Keratinocyte (primary cell): ENCODE data around the gene PIP4P1. TPM values are rescaled to one million over a fixed set of nuclear protein-coding genes. Genes with fewer than 3 reads are reported as not detected.
"Not testable (repeated sequence)": the region's sequence is repeated elsewhere in the genome, so short reads cannot be mapped to it uniquely, and the experiment has no call there.

Experiments
- DNase-seq: peaks from one replicate; pipeline ENCODE4 v3.0.0-alpha.2; 2011; ENCODE audit warnings: low read depth, missing footprints, low spot score
- FAIRE-seq: peaks from 2 replicates; lab custom pipeline; 2011; peaks lifted over from hg19 to GRCh38; lab: Jason Lieb, UNC
- H2AFZ ChIP-seq: 2 replicates; pipeline ENCODE4 v1.6.0; 2012; ENCODE audit warnings: low read length, control low read depth, inconsistent platforms; ENCODE audit not compliant: control insufficient read depth
- H3K27ac ChIP-seq: 2 replicates; pipeline ENCODE4 v1.5.1; 2011; ENCODE audit warnings: low read length; ENCODE audit not compliant: control insufficient read depth, insufficient read depth
- H3K27me3 ChIP-seq: 3 replicates; pipeline ENCODE4 v1.6.0; 2011; ENCODE audit warnings: low read length; ENCODE audit not compliant: control insufficient read depth, insufficient read depth; ENCODE audit errors: extremely low read depth
- H3K36me3 ChIP-seq, 2 experiments: 2 replicates in 1 of 2; 3 replicates in 1 of 2; pipeline ENCODE4 v1.5.1; 2011; ENCODE audit warnings: low read length in 2 of 2, mild to moderate bottlenecking in 1 of 2; ENCODE audit not compliant: control insufficient read depth in 2 of 2, insufficient read depth in 2 of 2; ENCODE audit errors: extremely low read depth in 1 of 2
- H3K4me1 ChIP-seq: 3 replicates; pipeline ENCODE4 v1.5.1; 2011; ENCODE audit warnings: low read length; ENCODE audit not compliant: control insufficient read depth, insufficient read depth; ENCODE audit errors: extremely low read depth
- H3K4me2 ChIP-seq: 3 replicates; pipeline ENCODE4 v1.6.0; 2011; ENCODE audit warnings: low read depth, low read length; ENCODE audit not compliant: control insufficient read depth, insufficient read depth; ENCODE audit errors: extremely low read depth
- H3K4me3 ChIP-seq, 3 experiments: fragments of 200-600 bp in 1 of 3; sonication (generic) in 1 of 3; 2 replicates in 2 of 3; 3 replicates in 1 of 3; pipeline ENCODE4 v1.5.1; 2011 to 2016; ENCODE audit warnings: low read length in 3 of 3, mild to moderate bottlenecking in 3 of 3, control low read depth in 2 of 3, inconsistent platforms in 1 of 3, low read depth in 1 of 3, mixed read lengths in 1 of 3, mixed run types in 1 of 3, moderate library complexity in 1 of 3; ENCODE audit not compliant: control insufficient read depth in 2 of 3, insufficient read depth in 2 of 3; ENCODE audit errors: extremely low read depth in 1 of 3
- H3K79me2 ChIP-seq: 2 replicates; pipeline ENCODE4 v1.6.0; 2012; ENCODE audit warnings: low read length; ENCODE audit not compliant: control insufficient read depth, insufficient read depth
- H3K9ac ChIP-seq: 3 replicates; pipeline ENCODE4 v1.6.0; 2011; ENCODE audit warnings: low read length; ENCODE audit not compliant: control insufficient read depth, insufficient read depth; ENCODE audit errors: extremely low read depth
- H3K9me1 ChIP-seq: 3 replicates; pipeline ENCODE4 v1.6.0; 2011; ENCODE audit warnings: low read length; ENCODE audit not compliant: control insufficient read depth, insufficient read depth; ENCODE audit errors: extremely low read depth
- H3K9me3 ChIP-seq: 2 replicates; pipeline ENCODE4 v1.5.1; 2012; ENCODE audit warnings: low read depth, low read length; ENCODE audit not compliant: control insufficient read depth
- H4K20me1 ChIP-seq: 3 replicates; pipeline ENCODE4 v1.6.0; 2011; ENCODE audit warnings: low read length; ENCODE audit not compliant: control insufficient read depth, insufficient read depth; ENCODE audit errors: extremely low read depth
- CTCF ChIP-seq, 3 experiments: IDR thresholded peaks in 1 of 3; conservative IDR thresholded peaks in 1 of 3; optimal IDR thresholded peaks in 1 of 3; 2 replicates in 2 of 3; 3 replicates in 1 of 3; pipeline versions ENCODE3 to v1.5.1; 2011; ENCODE audit warnings: low read length in 3 of 3, mild to moderate bottlenecking in 3 of 3, moderate library complexity in 2 of 3, control low read depth in 1 of 3, inconsistent platforms in 1 of 3; ENCODE audit not compliant: insufficient read depth in 2 of 3; ENCODE audit errors: extremely low read depth in 1 of 3
- EZH2 ChIP-seq: IDR thresholded peaks from one replicate; pipeline ENCODE4 v1.6.1; 2012; ENCODE audit warnings: inconsistent platforms, mild to moderate bottlenecking, low read length, moderate library complexity
- dilution Hi-C: fragments of 300-500 bp; cut with MboI; formaldehyde crosslinking; loops from one replicate; pipeline ENCODE4 v1.7.0; 2020; ENCODE audit warnings: low sequenced_read_pairs; ENCODE audit not compliant: extremely low pct_ligation_motif_present
- polyA plus RNA-seq, 5 experiments: library from polyadenylated mRNA; depleted of rRNA in 3 of 5; stranded (reverse) in 3 of 5; stranded (forward) in 1 of 5; unstranded in 1 of 5; fragments of >200 nt; gene quantifications; 1 replicate in 1 of 5; 2 replicates in 3 of 5; 3 replicates in 1 of 5; pipeline versions ENCODE4 v1.2.1 to v1.2.3, GENCODE V29; 2011 to 2012; ENCODE audit warnings: missing spikeins in 2 of 5, low read depth in 1 of 5, low replicate concordance in 1 of 5

The PIP4P1 gene
- polyA plus RNA-seq, 1 donor (not counting 4 experiments of a cell fraction or from before 2014, with no cell fraction given): 35.6 TPM

DNA sequence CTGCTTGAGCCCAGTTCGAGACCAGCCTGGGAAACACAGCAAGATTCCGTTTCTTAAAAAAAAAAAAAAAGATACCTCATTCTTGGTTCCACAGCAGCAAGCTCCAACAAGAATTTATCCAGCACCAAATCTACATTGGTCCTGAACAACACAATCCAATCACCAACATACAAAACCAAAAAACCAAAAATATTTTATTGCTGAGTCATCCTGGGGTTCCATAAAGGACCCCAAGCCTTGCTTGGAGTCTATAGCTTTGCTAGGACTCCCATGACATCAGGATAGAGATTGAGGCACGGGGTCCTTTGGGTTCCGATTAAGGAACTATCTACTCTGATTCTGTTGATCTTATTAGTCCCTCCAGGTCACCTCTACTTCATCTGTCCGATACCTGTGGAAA, 14.3 kb downstream of the PIP4P1 start:
- H3K9me1 ChIP-seq: no peaks in the 10 kb centered on the region
- peaks cover 11 to 14% of the 10 kb centered on the region in 2 experiments for H3K36me3 ChIP-seq
- H3K4me1 ChIP-seq: no peaks in the 10 kb centered on the region
- DNase-seq: no peak
- TF ChIP-seq EZH2: no peak
- TF ChIP-seq CTCF (optimal IDR thresholded peaks at IDR 0.05 in 1 of 3, IDR thresholded peaks at IDR 0.05 in 1 of 3, conservative IDR thresholded peaks at IDR 0.05 in 1 of 3; ENCODE audit: extremely low read depth in 1 of 3, insufficient read depth in 2 of 3, low read length in 3 of 3): no peak
- FAIRE-seq: no peak
- H3K4me2 ChIP-seq: no peak overlapping the region
- no peaks in the 10 kb centered on the region for H3K79me2 ChIP-seq
- no peaks in the 10 kb centered on the region for H3K27me3 ChIP-seq
- no peaks in the 10 kb centered on the region for H3K9me3 ChIP-seq
- H3K4me3 ChIP-seq: no peak overlapping the region
- dilution Hi-C loops: no loop called here
- no peaks in the 10 kb centered on the region for H4K20me1 ChIP-seq
- no peak overlapping the region for H3K27ac ChIP-seq
- H2AFZ ChIP-seq: no peak overlapping the region
- H3K9ac ChIP-seq: no peak overlapping the region

DNA sequence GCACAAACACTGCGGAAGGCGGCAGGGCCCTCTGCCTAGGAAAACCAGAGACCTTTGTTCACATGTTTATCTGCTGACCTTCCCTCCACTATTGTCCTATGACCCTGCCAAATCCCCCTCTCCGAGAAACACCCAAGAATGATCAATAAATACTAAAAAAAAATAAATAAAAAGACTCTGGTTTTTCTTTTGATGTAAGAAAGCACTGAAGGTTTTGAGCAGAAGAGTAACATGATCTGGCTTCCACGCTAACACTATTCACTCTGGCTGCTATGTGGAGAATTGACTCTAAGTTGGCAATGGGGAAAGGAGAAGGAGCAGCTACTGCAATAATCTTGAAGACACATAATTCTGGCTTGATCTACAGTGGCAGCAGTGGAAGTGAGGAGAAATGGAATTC, 17.6 kb downstream of the PIP4P1 start:
- not testable (repeated sequence) for FAIRE-seq

GRCh38 chr14:20441461-20441860, 19.8 kb downstream of the PIP4P1 start:
- Histone ChIP-seq H3K27ac (no peak overlapping the region), H3K4me2 (no peak overlapping the region), H3K9me3 (no peaks in the 10 kb centered on the region), H3K4me1 (no peaks in the 10 kb centered on the region), H2AFZ (no peak overlapping the region), H4K20me1 (no peaks in the 10 kb centered on the region), H3K27me3 (no peaks in the 10 kb centered on the region), H3K36me3 (peaks cover 0 to 5% of the 10 kb centered on the region in 2 experiments), H3K9ac (no peak overlapping the region), H3K4me3 (no peak overlapping the region), H3K9me1 (no peaks in the 10 kb centered on the region), H3K79me2 (no peaks in the 10 kb centered on the region)
- TF ChIP-seq EZH2 (no peak), CTCF (optimal IDR thresholded peaks at IDR 0.05 in 1 of 3, IDR thresholded peaks at IDR 0.05 in 1 of 3, conservative IDR thresholded peaks at IDR 0.05 in 1 of 3; ENCODE audit: extremely low read depth in 1 of 3, insufficient read depth in 2 of 3, low read length in 3 of 3) (no peak)
- DNase-seq: no peak
- FAIRE-seq: no peak
- dilution Hi-C loops: no loop called here

More for the DNA sequence above, 17.6 kb downstream of the PIP4P1 start:
- H3K79me2 ChIP-seq, H4K20me1 ChIP-seq, H3K4me3 ChIP-seq, H3K4me1 ChIP-seq, H3K27ac ChIP-seq, H2AFZ ChIP-seq, dilution Hi-C loops, H3K9ac ChIP-seq, DNase-seq, H3K9me1 ChIP-seq, H3K4me2 ChIP-seq, H3K9me3 ChIP-seq, H3K27me3 ChIP-seq: not testable (repeated sequence)
- peaks cover 10 to 11% of the 10 kb centered on the region in 2 experiments for H3K36me3 ChIP-seq
